Retinal pigment epithelial cell (primary cell): Measurements from ENCODE around the gene CREBBP.

Source experiments
- DNase-seq: peaks from one replicate; pipeline ENCODE4 v3.0.0-alpha.2; 2010; ENCODE audit warnings: low read depth
- H3K4me3 ChIP-seq: 2 replicates; pipeline ENCODE4 v1.5.1; 2011; ENCODE audit warnings: mild to moderate bottlenecking, low read length, control low read depth, moderate library complexity
- CTCF ChIP-seq: conservative IDR thresholded peaks from 2 replicates; pipeline ENCODE4 v1.5.1; 2011; ENCODE audit warnings: low read depth, low read length, control low read depth, inconsistent platforms

The CREBBP gene

DNA sequence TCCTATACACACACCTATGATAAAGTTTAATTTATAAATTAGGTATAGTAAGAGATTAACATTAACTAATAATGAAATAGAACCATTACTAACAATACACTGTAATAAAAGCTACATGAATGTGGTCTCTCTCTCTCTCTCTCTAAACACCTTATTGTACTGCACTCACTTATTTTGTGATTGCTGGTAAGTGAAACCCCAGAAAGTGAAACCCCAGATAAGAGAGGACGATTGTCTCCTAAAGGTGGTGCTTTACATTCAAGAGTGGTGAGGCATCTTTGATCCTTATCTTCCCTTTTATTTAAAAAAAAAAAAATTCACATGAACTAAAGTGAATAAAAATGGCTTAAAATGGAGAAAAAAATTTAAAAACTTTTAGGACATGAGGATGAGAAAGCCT is 83.0 kb downstream of the CREBBP start:
- DNase-seq = no peak
- TF ChIP-seq CTCF = no peak
- H3K4me3 ChIP-seq = no peak overlapping the region

- no peak for DNase-seq
- H3K4me3 ChIP-seq = no peak overlapping the region
- no peak for TF ChIP-seq CTCF
Observed at GRCh38 chr16:3793161-3793576, 87.3 kb downstream of the CREBBP start.

DNA sequence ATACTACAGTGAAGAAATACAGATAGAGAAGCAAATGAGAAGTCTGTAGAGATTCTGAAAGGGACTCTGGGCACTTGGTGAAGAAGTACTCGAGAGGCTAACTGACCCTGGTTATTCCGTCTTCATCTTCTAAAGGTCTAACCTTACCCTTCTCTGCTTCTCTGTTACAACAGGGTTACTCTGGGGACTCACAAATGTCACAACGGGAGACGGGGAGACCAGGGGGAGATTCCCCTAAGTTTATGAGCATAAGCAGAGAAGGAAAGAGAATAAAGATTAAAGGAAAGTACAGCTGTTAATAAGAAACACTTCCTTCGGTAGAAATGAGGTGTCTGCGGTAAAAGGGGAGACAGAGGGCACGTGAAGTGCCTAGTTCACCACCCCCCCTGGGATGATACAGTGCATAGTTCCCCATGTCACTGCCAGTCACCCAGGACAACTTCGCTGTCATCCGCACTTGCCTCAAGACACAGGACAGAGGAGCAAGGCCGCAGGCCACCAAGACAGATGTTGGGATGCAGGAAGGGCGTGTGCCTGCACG is 88.0 kb downstream of the CREBBP start:
- no peak for DNase-seq
- TF ChIP-seq CTCF = no peak
- no peak overlapping the region for H3K4me3 ChIP-seq

DNA sequence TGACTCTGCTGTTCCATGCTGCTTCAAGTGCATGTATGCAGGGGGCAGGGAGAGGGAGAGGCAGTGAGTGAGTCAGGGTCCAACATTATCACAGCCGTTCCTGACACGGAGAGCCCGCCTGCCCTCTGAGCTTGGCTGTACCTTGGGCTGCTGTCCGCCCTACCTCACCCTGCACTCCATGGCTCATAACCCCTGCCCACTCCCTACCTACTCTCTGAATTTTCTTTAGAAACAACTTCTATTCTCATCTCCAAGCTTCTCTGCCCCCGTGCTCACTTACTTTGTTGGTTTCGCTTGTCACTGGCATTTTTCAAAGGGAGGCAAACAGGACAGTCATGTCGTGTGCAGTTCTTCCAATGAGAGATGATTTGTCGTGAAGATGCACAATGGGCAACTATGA is 88.8 kb downstream of the CREBBP start:
- no peak overlapping the region for H3K4me3 ChIP-seq
- DNase-seq = no peak
- no peak for TF ChIP-seq CTCF

DNA sequence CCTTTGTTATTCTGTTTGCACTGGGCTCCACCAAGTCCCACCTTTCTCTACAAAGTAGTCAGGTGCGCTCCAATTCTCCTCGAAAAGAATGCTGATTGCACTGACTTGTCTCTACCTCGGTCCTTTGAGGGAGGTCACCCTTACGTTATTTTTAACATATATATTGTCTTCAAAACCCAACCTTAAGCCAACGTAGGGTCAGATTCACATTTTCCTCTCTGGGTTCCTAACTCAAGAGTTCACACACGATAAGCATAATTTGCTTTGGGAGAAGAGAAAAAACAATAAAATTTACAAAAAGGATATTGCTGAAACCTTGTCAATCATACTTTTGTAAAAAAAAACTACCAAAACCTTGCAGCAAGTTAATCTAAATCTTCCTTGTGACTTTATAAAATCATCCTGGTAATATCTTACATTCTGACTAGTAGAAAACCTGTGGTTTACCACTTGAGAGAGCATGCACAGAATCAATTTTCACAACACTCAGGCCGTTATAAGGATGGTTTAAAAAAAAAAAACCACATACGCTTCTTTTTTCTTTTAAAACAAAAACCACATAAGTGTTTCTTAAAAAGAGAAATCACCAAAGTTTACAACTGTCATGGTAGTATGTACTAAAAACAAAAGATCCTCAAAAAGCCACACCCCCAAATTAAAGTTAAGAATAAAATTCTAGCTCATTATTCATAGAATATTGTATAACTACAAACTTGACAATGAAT is 91.0 kb downstream of the CREBBP start:
- H3K4me3 ChIP-seq = no peak overlapping the region
- no peak for DNase-seq
- TF ChIP-seq CTCF = no peak

DNA sequence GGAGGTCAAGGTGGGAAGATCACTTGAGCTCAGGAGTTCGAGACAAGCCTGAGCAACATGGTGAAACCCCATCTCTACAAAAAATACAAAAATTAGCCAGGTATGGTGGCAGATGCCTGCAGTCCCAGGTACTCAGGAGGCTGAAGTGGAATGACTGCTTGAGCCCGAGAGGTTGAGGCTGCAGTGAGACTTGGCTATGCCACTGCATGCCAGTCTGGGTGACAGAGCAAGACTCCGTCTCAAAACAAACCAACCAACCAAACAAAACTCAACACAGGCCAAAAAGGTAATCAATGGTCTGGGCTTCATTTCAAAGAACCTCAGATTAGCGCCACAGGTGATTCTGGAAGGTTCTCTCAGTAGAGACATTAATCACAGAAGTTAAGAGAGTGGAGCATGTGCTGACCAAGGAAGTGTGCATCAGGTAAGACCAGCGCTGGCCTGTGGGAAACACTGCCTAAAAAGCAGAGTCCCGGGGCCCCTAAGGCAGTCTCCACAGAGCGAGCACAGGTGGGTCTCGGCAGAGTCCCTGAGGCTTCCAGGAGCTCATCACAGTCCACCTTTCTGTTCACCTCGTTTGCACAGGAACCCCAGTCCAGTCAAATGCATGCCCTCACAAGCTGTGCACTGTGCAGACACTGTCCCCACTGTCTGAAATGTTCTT is 91.7 kb downstream of the CREBBP start:
- TF ChIP-seq CTCF = no peak
- no peak overlapping the region for H3K4me3 ChIP-seq
- no peak for DNase-seq
